ENCODE results near the gene PLA2R1.

- TF ChIP-seq CTCF (IDR thresholded peaks at IDR 0.05): no peak
- no peak for TF ChIP-seq POLR2A (IDR thresholded peaks at IDR 0.05)
Measured at GRCh38 chr2:159971365-159972152, 90.9 kb downstream of the PLA2R1 start.
